Embryonic facial prominence (tissue), 1 donor: ENCODE data around the gene PKD2.
"Not testable (repeated sequence)": the region's sequence is repeated elsewhere in the genome, so short reads cannot be mapped to it uniquely, and the experiment has no call there.

Experiments used
- DNase-seq: peaks from one replicate; pipeline ENCODE4 v3.0.0-alpha.2; 2016; ENCODE audit errors: extremely low spot score

PKD2 gene

GRCh38 chr4:88115587-88115986 is 108.2 kb downstream of the PKD2 start:
- DNase-seq: no peak

DNA sequence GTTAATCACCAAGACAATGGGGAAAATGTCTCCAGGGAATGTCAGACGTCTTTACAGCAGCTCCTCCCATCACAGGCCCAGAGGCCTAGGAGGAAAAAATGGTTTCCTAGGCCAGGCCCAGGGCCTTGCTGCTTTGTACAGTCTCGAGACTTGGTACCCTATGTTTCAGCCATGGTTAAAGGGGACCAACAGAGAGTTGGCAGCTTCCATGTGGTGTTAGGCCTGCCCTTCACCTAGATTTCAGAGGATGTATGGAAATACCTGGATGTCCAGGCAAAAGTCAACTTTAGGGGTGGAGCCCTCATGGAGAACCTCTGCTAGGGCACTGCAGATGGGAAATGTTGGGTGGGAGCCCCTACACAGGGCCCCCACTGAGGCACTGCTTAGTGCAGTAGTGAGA is 112.5 kb downstream of the PKD2 start:
- DNase-seq: no peak

DNA sequence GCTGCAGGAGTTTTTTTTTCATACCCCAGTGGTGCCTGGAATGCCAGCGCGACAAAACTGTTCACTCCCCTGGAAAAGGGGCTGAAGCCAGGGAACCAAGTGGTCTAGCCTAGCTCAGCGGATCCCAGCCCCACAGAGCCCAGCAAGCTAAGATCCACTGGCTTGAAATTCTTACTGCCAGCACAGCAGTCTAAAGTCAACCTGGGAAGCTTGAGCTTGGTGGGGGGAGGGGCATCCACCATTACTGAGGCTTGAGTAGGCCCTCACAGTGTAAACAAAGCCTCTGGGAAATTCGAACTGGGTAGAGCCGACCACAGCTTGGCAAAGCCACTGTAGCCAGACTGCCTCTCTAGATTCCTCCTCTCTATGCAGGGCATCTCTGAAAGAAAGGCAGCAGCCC is 114.8 kb downstream of the PKD2 start:
- not testable (repeated sequence) for DNase-seq
